ENCODE data around the gene GSDMA. TPM values are rescaled to one million over a fixed set of nuclear protein-coding genes. Genes with fewer than 3 reads are reported as not detected.

The GSDMA gene
- total and polyA plus RNA-seq, 12 donors = 0.06 to 1.3 (median 0.42) TPM; not detected in 6

GRCh38 chr17:39971076-39971603 lies 8.3 kb downstream of the GSDMA start:
- DNase-seq = no peak
- no peak for TF ChIP-seq CTCF (IDR thresholded peaks at IDR 0.05)
- intact Hi-C loops (cut with DNase I) = loop anchor here in 2 of 10 donors (10.0 kb wide), 2 partner anchors 86 to 106 kb away; partner anchors contain the start of genes IKZF3 (in 1 of the 2) and ZPBP2 (in 1 of the 2)
- Histone ChIP-seq H3K9me3 (no peaks in the 10 kb centered on the region), H3K27ac (no peak overlapping the region), H3K4me3 (no peak overlapping the region), H3K27me3 (peaks cover 0 to 37% (median 0%) of the 10 kb centered on the region in 7 donors), H3K36me3 (no peaks in the 10 kb centered on the region), H3K4me1 (peaks cover 0 to 58% (median 0%) of the 10 kb centered on the region in 9 donors)
- WGBS, 2 donors = 86 to 90% methylated on average over 4 of the region's 4 CpGs
- no peak for ATAC-seq

GRCh38 chr17:39972271-39972670 lies 9.5 kb downstream of the GSDMA start:
- peaks cover 0 to 44% (median 4%) of the 10 kb centered on the region in 7 donors for H3K27me3 ChIP-seq
- no peak for DNase-seq
- intact Hi-C loops (cut with DNase I) = loop anchor here in 2 of 10 donors (10.0 kb wide), 2 partner anchors 87 to 107 kb away; partner anchors contain the start of genes IKZF3 (in 1 of the 2) and ZPBP2 (in 1 of the 2)
- no peaks in the 10 kb centered on the region for H3K36me3 ChIP-seq
- H3K27ac ChIP-seq = peak overlapping the region in 2 of 10 donors; percentile 2 to 82
- TF ChIP-seq CTCF (IDR thresholded peaks at IDR 0.05) = no peak
- ATAC-seq = peak in 3 of 8 donors; percentile 33 to 79 (median 61)
- WGBS, 2 donors = 28 to 42% methylated on average over 3 of the region's 3 CpGs
- peaks cover 0 to 52% (median 0%) of the 10 kb centered on the region in 9 donors for H3K4me1 ChIP-seq
- no peak overlapping the region for H3K4me3 ChIP-seq
- no peaks in the 10 kb centered on the region for H3K9me3 ChIP-seq

- 82 to 90% methylated on average over 2 of the region's 2 CpGs for WGBS, 2 donors
- peak overlapping the region in 1 of 10 donors; percentile 36 for H3K27ac ChIP-seq
- ATAC-seq (no peak), DNase-seq (no peak)
- intact Hi-C loops (cut with DNase I) = loop anchor here in 2 of 10 donors (10.0 kb wide), 2 partner anchors 89 to 109 kb away; partner anchors contain the start of genes IKZF3 (in 1 of the 2) and ZPBP2 (in 1 of the 2)
- H3K27me3 ChIP-seq = peaks cover 0 to 42% (median 4%) of the 10 kb centered on the region in 7 donors
- H3K4me3 ChIP-seq = no peak overlapping the region
- no peaks in the 10 kb centered on the region for H3K9me3 ChIP-seq
- H3K4me1 ChIP-seq = peaks cover 0 to 39% (median 0%) of the 10 kb centered on the region in 9 donors
- H3K36me3 ChIP-seq = no peaks in the 10 kb centered on the region
- TF ChIP-seq CTCF (IDR thresholded peaks at IDR 0.05) = no peak
Measured at GRCh38 chr17:39973496-39973895, 10.7 kb downstream of the GSDMA start.

- 77 to 78% methylated on average over 5 of the region's 5 CpGs for WGBS, 2 donors
- no peaks in the 10 kb centered on the region for H3K36me3 ChIP-seq
- peaks cover 0 to 46% (median 0%) of the 10 kb centered on the region in 9 donors for H3K4me1 ChIP-seq
- no peak for ATAC-seq
- no peaks in the 10 kb centered on the region for H3K9me3 ChIP-seq
- TF ChIP-seq CTCF (IDR thresholded peaks at IDR 0.05) = no peak
- H3K4me3 ChIP-seq = no peak overlapping the region
- DNase-seq = no peak
- H3K27me3 ChIP-seq = peaks cover 0 to 36% (median 4%) of the 10 kb centered on the region in 7 donors
- H3K27ac ChIP-seq = peak overlapping the region in 1 of 10 donors; percentile 36
- intact Hi-C loops (cut with DNase I) = loop anchor here in 2 of 10 donors (10.0 kb wide), 2 partner anchors 90 to 110 kb away; partner anchors contain the start of genes IKZF3 (in 1 of the 2) and ZPBP2 (in 1 of the 2)
Measured at GRCh38 chr17:39974433-39974832, 11.6 kb downstream of the GSDMA start.

Data from heart right ventricle (tissue), 16 donors.